ENCODE results near the gene B3GALNT2.

Gene B3GALNT2

DNA sequence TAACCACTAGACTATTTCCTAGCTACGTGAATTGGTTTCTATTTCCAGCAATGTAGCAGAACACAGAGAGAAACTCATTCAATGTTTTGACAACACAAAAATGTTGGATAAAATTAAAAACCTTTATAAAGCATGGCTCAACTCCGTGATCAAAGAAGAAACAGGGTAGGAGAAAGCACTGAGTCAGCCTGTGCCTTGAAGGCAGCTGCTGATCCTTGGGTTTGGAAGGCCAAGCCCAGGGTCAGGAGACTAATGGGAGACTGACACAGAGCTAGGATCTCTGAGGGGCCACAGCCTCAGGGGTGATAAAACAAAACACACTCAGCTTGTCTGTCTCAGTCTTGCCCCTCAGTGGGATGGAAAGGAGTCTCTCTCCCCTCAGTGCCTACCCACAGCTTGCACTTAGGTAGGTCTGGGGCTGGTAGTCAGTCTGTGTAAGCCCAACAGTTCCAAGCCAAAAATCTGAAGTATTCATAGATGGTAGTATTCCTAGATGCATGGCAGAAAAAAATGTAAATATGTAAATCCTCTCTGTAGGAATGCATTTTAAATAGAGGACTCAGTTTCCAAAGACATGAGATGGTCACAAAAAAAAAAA is 53.3 kb downstream of the B3GALNT2 start:
- DNase-seq, result no peak

DNA sequence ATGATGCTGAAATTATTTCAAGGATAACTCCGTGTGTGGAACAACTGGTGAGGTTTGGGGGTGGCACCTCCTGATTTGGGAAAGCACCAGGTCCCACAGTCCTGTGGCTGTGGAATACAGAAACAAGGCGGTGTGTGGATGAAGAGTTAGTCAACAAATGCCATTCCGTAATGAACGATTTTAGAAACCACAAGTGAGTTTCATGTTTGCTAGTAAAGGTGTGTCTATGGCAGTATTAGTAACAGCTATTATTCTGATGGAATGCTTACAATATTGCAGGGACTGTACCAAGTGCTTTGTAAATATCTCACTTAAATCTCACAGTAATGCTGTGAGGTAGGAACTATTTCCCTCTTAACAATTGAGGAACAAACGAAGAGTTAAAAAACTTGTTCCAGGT is 53.8 kb downstream of the B3GALNT2 start:
- DNase-seq, result no peak

DNA sequence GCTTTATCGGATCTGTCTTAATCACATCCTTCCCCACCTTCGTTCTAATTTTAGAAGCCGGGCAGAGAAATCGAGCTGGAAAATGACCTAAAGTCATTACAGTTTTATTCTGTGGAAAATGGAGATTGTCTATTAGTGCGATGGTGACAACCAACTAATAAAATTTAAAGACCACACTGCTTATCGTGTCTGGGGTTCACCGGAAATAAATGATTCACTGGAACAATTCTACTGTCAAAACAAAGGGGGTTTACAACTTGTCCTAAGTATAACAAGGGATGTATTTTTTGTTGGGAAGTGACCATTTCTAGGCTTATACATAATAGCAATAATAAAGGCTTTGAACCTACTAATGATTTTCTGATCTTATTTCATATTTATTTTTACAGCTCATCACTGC is 55.6 kb downstream of the B3GALNT2 start:
- no peak for DNase-seq

DNA sequence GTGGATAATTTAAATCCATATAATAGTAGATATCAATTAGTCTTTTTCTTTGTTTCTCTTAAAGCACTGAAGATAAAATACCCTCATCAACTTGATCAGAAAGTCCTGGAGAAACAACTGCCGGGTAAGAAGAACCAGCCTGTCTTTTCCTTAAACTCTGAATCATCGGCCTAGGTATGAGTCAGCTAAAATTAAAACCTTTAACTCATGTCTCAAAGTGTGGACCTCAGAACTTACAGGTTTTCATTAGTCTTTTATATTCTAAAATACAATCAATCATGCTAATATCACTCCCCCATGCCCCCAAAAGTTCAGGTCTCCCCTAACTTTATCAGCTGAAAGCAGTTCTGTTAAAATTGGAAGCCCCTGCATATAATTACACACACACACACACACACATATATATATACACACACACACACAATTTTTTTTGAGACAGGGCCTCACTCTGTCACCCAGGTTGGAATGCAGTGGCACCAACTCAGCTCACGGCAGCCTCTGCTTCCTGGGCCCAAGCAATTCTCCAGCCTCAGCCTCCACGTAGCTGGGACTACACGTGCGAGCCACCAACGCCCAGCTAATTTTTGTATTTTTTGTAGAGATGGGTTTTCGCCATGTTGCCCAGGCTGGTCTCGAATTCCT is 61.3 kb downstream of the B3GALNT2 start:
- DNase-seq, result no peak

DNA sequence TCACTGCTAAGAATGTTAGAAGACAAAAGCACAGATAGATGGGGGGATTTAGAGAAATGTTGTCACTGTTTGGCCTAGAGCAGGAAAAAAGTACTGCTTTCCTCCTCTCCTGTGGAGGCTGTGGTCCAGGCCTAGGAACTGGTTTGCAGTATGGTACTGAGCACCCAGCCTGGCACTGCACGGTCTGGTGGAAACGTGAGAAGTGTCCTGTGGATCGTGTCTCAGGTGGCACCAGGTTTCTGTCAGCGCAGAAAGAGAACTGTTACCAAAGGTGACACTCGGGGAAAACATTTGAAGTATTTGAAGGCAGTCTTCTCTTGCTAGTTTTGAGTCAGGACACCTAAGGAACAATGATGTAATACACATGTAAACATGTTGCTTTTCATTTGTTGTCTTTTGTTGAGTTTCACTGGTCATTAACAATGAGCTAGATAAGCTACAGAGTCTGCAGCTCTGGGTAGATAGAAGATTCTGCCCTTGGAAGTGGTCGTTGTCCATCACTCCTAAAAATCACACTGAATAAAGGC is 63.0 kb downstream of the B3GALNT2 start:
- DNase-seq, result no peak

DNA sequence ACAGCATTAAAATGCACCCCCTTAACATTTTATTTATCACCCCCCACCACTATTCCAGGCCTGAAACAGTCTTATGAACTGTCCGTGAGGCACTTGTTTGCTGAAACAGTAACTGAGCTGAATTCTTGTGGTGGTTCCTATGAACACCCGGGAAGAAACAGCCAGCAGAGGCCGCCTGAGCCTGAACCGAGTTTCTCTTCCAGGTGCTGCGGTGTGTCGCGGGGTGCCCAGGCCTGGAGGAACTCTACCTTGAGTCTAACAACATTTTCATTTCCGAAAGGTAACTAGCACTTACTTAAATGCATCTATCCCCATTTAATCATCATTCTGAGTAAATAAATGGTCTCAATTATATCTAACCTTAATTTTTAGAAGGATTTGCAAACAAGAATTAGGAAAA is 70.3 kb downstream of the B3GALNT2 start:
- no peak for DNase-seq

DNA sequence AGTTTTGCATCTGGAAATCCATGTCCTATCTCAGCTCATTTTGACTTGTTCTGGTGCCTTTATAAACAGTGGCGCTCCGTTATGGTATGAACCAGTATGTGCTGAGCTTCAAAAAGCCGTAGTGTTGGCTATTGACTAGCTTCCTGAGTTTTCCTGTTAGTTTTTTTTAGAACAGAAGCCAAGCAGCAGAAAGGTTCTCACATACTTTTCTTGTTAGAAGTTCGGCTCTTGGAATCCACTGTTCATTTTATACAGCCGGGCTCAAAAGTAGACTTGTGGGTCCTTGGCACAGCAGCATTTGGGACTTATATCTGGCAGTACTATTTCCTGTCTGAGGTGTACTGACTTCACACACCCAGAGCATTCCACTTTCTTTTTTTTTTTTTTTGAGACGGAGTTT is 73.3 kb downstream of the B3GALNT2 start:
- DNase-seq, result no peak

DNA sequence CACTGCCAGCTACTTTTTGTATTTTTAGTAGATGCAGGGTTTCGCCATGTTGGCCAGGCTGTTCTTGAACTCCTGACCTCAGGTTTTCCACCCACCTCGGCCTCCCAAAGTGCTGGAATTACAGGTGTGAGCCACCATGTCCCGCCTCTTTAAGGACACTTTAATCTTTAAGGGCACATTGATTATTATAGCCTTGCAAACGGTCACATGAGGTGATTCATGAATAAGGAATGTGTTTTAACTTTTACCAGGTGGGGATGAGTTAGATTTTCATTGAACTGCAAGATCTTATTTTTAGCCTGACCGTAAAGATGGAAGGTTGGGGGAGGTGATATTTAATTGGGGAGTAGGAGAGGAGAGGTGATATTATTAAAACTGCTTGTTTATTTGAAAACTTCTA is 75.1 kb downstream of the B3GALNT2 start:
- no peak for DNase-seq

DNA sequence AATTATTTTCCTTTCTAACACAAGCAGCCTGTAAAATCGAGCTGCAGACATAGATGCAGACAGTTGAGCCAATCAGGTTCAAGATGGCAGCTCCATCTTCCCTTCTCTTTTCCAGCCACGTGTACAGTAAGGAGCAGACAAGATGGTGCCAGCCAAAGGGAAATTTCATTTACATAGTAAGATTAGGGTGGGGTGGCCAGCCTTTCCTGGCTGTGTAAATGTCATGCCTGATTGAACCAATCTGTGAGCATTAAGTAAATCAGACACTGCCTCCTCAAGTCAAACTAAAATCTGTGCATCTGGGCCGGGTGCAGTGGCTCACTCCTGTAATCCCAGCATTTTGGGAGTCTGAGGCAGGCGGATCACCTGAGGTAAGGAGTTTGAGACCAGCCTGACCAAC is 76.8 kb downstream of the B3GALNT2 start:
- DNase-seq, result no peak

DNA sequence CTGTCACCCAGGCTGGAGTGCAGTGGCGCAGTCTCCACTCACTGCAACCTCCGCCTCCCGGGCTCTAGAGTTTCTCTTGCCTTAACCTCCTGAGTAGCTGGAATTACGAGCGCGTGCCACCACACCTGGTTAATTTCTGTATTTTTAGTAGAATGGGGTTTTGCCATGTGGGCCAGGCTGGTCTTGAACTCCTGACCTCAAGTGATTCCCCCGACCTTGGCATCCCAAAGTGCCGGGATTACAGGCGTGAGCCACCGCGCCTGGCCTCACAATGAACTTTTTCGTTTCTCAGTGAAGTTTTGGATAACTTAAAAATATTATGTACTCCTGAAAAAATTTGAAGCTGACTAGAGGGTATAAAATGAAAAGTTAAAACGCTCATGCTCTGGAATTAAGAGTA is 77.6 kb downstream of the B3GALNT2 start:
- no peak for DNase-seq

DNA sequence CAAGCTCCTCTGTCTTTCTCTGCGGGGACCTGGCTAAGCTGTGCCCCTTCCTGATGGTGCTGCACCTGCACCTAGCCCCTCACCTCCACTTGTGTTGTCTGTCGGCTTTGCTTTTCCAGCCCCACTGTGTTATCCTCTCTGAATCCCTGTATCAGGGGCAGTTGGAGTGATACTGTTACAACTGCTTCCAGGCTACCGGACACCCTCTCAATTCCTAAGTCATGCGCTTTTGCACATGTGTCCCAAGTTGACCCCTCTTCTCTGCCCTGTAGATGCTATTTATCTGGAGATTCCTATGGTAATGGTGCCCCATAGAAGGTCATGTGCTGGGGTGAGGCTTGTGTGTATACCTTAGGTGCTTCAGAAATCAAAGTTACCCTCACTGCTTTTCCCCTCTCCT is 78.1 kb downstream of the B3GALNT2 start:
- no peak for DNase-seq

DNA sequence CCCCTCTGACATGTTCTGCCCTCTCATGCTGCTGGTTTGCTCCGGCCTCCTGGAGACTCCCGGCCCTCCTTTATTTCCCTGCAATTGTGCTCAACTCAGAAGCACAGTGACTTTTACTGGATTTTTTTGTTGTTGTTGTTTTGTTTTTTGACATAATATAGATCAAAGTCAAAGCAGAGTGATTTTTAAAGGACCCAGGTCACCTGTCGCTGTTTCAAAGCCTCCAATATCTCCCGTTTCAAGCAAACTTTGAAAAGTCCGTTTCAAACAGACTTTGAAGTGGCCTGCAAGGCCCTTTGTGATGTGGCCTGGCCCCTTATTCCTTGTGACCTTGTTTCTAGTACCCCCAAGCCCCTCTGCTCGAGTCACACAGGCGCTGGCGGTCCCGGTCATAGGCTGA is 78.9 kb downstream of the B3GALNT2 start:
- DNase-seq, result no peak

DNA sequence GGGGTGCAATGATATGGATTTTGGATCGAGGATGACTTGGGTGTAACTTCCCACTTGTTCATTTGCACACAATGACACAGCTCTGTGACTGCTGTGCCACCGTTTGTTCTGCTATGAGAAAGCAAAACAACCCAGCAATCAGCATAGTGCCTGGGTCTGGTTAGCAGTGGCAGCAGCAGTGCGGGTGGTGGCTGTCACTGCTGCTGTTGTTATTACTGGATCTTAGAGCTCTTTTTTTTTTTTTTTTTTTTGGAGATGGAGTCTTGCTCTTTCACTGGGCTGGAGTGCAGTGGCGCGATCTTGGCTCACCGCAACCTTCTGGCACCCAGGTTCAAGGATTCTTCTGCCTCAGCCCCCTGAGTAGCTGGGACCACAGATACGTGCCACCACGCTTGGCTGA is 80.2 kb downstream of the B3GALNT2 start:
- DNase-seq, result no peak

DNA sequence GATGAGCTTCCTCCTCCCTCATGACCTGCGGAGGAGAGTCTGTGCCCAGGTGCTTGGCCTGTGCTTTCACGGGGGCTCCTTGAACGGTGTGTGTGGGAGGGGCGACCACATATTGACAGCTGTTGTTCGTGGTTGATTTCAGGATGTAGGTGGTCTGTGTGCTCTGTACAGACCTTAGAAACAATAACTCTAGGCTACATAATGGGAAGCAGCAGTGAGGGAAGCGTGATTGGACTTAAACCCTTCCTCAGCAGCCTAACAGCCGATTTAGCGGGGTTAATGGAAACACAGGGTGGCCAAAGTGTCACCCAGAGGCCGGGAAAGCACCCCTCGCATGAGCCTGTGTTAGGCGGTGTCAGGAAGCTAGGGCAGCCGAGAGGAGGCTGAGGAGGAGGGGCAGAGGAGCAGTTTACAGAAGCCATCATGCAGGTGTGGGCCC is 81.0 kb downstream of the B3GALNT2 start:
- no peak for DNase-seq

DNA sequence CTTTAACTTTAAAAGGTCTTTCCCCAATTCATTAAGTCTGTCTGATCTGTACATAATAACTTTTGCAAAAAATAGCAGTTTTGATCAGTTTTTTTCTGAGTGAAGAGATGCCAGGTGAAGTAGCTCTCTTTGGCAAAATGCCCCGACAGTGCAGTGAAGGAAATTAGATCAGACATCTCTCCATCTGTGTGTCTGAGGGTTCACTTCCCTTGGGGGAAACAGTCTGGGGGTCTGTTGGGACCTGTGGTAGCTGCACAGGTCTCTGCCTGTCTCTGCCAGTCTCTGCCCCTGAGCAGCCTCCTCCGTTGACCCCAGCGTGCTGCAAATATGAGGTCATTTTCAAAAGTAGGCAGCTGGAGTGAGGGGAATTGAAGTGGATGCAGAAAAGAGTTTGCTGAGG is 82.5 kb downstream of the B3GALNT2 start:
- DNase-seq, result peak in 1 of 2 experiments; percentile 5

DNA sequence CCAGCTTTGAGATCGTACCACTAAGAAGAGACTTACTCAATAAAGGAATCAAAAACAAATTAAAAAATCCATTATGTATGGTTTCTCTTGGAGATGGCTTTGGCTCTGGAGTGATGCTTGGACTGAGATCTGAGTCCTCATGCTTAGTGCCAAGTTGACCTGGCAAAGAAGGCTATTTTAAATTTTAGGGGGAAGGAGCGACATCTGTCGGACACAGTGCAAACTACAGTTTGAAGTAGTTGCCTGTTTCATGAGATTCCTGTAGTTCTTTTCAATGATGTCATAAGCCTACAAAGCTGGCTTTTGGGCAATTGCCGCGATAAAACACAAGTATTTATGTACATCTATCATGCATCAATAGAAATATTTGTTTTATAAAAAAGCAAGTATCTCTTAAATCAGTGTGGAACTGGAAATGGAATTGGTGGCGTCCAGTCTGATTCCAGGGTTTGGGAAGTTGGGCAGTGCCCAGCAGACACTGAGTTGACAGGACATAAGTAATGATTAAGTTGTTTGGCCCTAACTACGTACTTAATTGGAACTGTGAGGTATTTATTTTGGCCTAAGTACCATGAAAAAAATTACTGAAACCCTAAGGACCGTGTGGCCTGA is 87.1 kb downstream of the B3GALNT2 start:
- DNase-seq, result peak; percentile 7 to 52

DNA sequence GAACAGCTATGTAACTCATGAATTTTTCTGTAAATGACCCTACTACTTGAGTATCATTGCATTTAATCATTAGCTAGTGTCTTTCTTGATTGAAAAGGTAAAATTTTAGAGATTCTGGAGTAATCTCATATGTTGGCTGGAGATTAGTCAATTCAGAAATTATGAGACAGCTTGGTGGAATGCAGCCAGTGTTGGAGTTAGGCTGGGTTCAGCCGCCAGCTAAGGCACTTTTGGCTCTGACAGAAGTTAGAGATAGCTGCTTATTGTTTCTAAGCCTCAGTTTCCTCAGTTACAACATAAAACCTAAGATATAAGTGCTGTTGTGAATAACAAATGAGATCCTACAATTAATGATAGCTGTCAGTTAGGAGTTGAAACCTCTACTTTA is 87.6 kb downstream of the B3GALNT2 start:
- no peak for DNase-seq

DNA sequence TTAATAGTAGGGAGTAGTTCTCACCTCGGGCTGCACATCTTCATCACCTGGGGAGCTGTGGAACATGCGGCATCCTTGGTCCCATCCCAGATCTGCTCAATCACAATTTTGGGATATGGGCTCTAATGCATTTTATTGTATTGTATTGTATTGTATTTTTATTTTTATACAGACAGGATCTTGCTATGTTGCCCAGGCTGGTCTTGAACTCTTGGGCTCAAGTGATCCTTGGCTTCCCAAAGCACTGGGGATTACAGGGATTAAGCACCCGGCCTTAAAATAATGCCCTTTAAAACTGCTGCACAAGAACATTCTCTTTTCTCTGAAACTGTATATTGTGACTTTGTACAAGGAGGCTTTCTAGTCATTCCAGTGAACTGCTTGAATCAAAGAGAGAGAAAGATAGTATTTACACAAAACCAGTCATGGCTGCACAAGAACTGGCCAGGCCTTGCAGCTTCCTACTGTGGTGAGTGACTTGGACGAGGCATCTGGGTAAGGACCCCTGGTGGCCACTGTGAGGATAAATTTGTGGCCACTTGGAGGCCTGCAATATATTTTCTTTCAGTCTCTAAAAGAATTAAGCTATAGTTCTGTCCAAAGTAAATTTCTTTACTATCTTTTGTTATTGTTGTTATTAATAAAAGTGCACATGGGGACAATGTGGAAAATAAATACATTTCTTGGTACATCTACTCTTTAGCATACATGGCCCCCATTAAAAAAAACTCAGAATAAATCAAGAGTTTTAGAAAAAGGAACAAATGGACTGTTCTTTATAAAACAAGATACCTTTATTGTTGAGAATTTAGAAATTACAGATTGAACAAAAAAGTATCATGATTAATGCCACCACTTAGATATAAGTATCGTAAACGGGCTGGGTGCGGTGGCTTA is 89.0 kb downstream of the B3GALNT2 start:
- DNase-seq, result peak; percentile 38 to 72

DNA sequence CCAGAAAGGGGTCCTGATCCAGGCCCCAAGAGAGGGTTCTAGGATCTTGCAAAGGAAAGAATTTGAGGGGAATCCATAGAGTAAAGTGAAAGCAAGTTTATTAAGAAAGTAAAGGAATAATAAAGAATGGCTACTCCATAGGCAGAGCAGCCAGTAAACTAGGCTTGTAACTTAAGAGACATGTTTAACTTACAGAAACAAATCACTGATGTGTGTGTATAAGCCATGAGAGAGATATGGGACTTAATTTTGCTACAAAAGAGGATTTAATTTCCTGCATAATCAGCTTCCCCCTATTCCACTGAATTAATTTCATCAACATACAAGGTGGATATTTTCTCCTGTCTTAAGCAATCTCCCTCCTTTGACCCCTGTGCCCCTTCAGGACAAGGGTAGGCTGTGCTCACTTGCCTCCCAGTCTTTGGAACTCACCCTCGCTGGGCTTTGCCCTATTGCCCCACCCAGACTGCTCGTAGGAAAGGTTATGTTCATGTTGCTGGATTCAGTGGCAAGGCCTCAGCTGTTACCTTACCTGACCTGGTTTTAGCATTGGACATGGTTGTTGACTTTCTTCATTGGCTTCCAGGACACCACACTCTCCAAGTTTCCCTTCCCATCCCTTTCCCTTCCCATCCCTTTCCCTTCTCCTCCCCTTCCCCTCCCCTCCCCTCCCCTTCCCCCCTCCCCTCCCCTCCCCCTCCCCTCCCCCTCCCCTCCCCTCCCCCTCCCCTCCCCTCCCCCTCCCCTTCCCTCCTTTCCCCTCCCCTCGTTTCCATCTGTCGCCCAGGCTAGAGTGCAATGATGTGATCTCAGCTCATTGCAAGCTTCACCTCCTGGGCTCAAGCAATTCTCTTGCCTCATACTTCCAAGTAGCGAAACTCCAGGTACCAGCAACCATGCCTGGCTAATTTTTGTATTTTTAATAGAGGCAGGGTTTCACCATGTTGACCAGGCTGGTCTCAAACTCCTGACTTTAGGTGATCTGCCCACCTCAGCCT is 92.5 kb downstream of the B3GALNT2 start:
- peak; percentile 5 to 7 for DNase-seq

DNA sequence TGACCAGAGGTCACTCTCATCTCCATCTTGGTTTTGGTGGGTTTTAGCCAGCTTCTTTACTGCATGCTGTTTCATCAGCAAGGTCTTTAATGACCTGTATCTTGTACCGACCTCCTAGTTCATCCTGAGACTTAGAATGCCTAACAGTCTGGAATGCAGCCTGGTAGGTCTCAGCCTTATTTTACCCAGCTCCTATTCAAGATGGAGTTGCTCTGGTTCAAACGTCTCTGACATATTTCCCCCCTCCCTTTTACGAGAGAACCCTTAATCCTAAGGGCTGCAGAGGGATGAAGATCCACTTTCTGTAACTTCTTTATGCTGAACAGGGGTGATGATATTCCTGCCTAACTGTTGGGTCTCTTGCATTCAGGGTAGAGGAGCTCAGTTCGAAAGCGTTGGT is 93.8 kb downstream of the B3GALNT2 start:
- no peak for DNase-seq

DNA sequence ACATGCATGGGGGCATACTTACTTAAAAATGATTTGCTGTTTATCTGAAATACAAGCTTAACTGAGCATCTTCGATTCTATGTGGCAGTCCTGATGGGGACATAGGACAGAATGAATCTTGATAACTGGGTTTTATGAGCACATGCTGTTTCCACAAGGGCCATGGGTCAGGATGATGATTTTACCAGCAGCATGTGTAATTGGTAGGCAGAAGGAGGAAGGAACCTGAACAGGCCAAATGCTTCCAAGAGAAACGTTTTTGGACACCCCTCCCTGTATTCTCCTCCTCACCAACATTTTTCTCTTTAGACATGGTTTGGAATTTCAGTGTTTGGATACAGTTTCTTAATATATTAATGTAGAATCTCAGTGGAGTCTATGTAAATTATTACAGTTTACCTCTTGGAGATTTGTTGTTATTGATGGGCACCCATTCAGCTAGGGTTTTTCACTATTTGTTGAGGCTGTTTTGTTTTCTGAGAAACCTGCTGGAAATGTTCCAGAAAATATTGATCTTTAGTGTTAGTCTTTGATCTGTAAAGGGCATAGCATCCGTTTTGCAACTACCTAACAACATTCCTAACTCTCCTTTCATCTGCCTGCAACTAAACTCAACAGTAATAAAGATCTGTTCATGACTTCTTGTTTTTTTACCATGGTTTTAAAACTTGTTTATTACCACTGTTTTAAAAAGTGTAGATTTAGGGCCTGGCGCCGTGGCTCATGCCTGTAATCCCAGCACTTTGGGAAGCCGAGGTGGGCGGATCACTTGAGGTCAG is 95.0 kb downstream of the B3GALNT2 start:
- DNase-seq, result peak in 1 of 2 experiments; percentile 10

All from NCI-H524 (cell line).